ENCODE data around the gene DPYSL5.

DNA sequence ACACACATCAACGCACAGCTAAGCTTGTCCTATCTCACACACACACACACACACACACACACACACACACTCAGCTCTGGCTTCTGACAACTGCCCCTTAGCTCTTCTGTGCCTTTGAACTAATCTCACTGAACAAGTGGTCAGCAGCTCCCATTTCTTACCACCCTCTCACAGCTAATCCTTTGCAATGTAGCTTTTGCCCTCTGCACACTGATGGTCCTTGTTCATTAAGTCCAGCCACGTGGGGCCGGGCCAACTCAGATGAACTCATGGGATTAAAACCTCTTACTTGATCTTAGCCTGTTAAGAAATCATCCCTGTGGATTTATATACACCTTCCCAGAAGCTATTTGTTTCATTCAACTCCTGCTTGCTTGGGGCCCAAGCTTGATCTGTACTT, 36.6 kb downstream of the DPYSL5 start:
- TF ChIP-seq, protein P1, sequence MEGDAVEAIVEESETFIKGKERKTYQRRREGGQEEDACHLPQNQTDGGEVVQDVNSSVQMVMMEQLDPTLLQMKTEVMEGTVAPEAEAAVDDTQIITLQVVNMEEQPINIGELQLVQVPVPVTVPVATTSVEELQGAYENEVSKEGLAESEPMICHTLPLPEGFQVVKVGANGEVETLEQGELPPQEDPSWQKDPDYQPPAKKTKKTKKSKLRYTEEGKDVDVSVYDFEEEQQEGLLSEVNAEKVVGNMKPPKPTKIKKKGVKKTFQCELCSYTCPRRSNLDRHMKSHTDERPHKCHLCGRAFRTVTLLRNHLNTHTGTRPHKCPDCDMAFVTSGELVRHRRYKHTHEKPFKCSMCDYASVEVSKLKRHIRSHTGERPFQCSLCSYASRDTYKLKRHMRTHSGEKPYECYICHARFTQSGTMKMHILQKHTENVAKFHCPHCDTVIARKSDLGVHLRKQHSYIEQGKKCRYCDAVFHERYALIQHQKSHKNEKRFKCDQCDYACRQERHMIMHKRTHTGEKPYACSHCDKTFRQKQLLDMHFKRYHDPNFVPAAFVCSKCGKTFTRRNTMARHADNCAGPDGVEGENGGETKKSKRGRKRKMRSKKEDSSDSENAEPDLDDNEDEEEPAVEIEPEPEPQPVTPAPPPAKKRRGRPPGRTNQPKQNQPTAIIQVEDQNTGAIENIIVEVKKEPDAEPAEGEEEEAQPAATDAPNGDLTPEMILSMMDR (conservative IDR thresholded peaks at IDR 0.05; ENCODE audit: low read length): no peak
- no peak for TF ChIP-seq EZH2phosphoT487 (IDR thresholded peaks at IDR 0.05; ENCODE audit: borderline replicate concordance)
